ENCODE results near the gene ATIC. TPM values are rescaled to one million over a fixed set of nuclear protein-coding genes. Genes with fewer than 3 reads are reported as not detected.

Gene ATIC
- total and polyA plus RNA-seq, 2 of the 8 experiments (the other 6 are each of a cell fraction or from before 2014, with no cell fraction given): 139 to 319 TPM

- no peak overlapping the region for H3K4me2 ChIP-seq (ENCODE audit: insufficient read depth in 1 of 2, low read depth in 2 of 2, low read length in 2 of 2)
- H2BK5ac ChIP-seq (ENCODE audit: low read depth, low read length): no peak overlapping the region
- no peak for TF ChIP-seq BRCA1 (IDR thresholded peaks at IDR 0.05; ENCODE audit: low read depth, low read length)
- TF ChIP-seq GTF2F1 (IDR thresholded peaks at IDR 0.05; ENCODE audit: borderline replicate concordance, low read depth, low read length): no peak
- no peak for TF ChIP-seq CREB1 (IDR thresholded peaks at IDR 0.05)
- TF ChIP-seq KDM4A (IDR thresholded peaks at IDR 0.05; ENCODE audit: low read depth, low read length, severe bottlenecking): no peak
- H2BK20ac ChIP-seq (ENCODE audit: low read length): no peak overlapping the region
- POLR2A ChIA-PET (ENCODE audit: partially characterized antibody): interaction anchor here (0.9 to 1.6 kb wide), 2 partner anchors 7 to 14 kb away, joined by 4 to 5 read pairs; no protein-coding TSS in a partner anchor
- no peak overlapping the region for H3K4me3 ChIP-seq (ENCODE audit: extremely low read depth in 1 of 4, insufficient read depth in 2 of 4, low read depth in 3 of 4, low read length in 4 of 4)
- H3K27me3 ChIP-seq (replicated peaks in 1 of 4; ENCODE audit: control insufficient read depth in 3 of 4, extremely low read depth in 1 of 4, insufficient read depth in 3 of 4, low read length in 3 of 4): no peaks in the 10 kb centered on the region
- no peak overlapping the region for H3K56ac ChIP-seq (replicated peaks; ENCODE audit: insufficient read length, low read depth, low read length)
- H3K27ac ChIP-seq (ENCODE audit: low read depth, low read length): no peak overlapping the region
- peaks cover 0 to 28% (median 5%) of the 10 kb centered on the region in 4 experiments; a peak in 5 of 8 replicates for H3K36me3 ChIP-seq (ENCODE audit: control insufficient read depth in 2 of 4, insufficient read depth in 4 of 4, low read length in 3 of 4)
- no peak overlapping the region for H2BK120ac ChIP-seq (replicated peaks; ENCODE audit: low read depth, low read length)
- WGBS, 2 experiments (ENCODE audit: extremely low coverage in 1 of 2, insufficient coverage in 1 of 2, insufficient read length in 1 of 2, insufficient replicate concordance in 2 of 2, low coverage in 1 of 2, low lambda C conversion rate in 2 of 2, missing lambda C conversion rate in 1 of 2): 92% methylated on average over 4 of the region's 4 CpGs; no CpG with 5 or more reads in 1 of the 2 experiments
- H3K4ac ChIP-seq (replicated peaks; ENCODE audit: insufficient read length, low read depth, low read length): no peak overlapping the region
- H3K14ac ChIP-seq (ENCODE audit: insufficient read length): no peak overlapping the region
- H3K23ac ChIP-seq (ENCODE audit: insufficient read length): no peak overlapping the region
- H4K20me1 ChIP-seq (replicated peaks in 1 of 2; ENCODE audit: control insufficient read depth in 1 of 2, insufficient read depth in 2 of 2, low read length in 2 of 2): peaks cover 0 to 1% of the 10 kb centered on the region in 2 experiments
- H3K9me3 ChIP-seq (ENCODE audit: insufficient read depth in 2 of 2, low read depth in 1 of 2, low read length in 1 of 2): no peaks in the 10 kb centered on the region
- H3K18ac ChIP-seq (ENCODE audit: extremely low read depth, low read length): no peak overlapping the region
- H2AFZ ChIP-seq (ENCODE audit: low read length): no peak overlapping the region
- H3K23me2 ChIP-seq (ENCODE audit: low read depth, low read length): no peaks in the 10 kb centered on the region
- H2BK15ac ChIP-seq (ENCODE audit: low read length): no peak overlapping the region
- H4K5ac ChIP-seq (ENCODE audit: insufficient read length, low read depth, low read length): no peak overlapping the region
- H4K91ac ChIP-seq (replicated peaks; ENCODE audit: insufficient read length, low read length): no peak overlapping the region
- H3K79me1 ChIP-seq (ENCODE audit: low read depth, low read length): no peaks in the 10 kb centered on the region
- H2AK5ac ChIP-seq (ENCODE audit: low read depth, low read length): no peak overlapping the region
- FAIRE-seq: no peak
- peak overlapping the region in 1 of 4 experiments; percentile 34; a peak in 1 of 7 replicates for H3K9ac ChIP-seq (replicated peaks in 1 of 4; ENCODE audit: extremely low read depth in 1 of 4, low read depth in 3 of 4, low read length in 3 of 4)
- H4K8ac ChIP-seq (ENCODE audit: extremely low read depth, insufficient read depth, low read length): no peak overlapping the region
- H2BK12ac ChIP-seq (ENCODE audit: low read depth, low read length): no peak overlapping the region
- H3K79me2 ChIP-seq (ENCODE audit: control insufficient read depth in 1 of 2, insufficient read depth in 2 of 2, low read length in 2 of 2): no peaks in the 10 kb centered on the region
- no peak for DNase-seq (ENCODE audit: low read depth in 1 of 2, low spot score in 2 of 2)
- H3K4me1 ChIP-seq (replicated peaks in 1 of 4; ENCODE audit: control insufficient read depth in 3 of 4, insufficient read depth in 4 of 4, low read length in 3 of 4): no peaks in the 10 kb centered on the region
- CTCF ChIA-PET (ENCODE audit: partially characterized antibody): no interaction called here
These were observed 46.5 kb downstream of the ATIC start for GRCh38 chr2:215358312-215358845.
